KOPT-K1 (cell line): ENCODE measurements around the gene PRSS8.

Experiments
- H3K27ac ChIP-seq: fragments of 200-600 bp; sonication (generic); 2 replicates; pipeline ENCODE4 v1.5.1; 2016; ENCODE audit warnings: antibody characterized with exemption, mild to moderate bottlenecking, low read depth, low read length; ENCODE audit not compliant: poor library complexity, severe bottlenecking
- H3K36me3 ChIP-seq: fragments of 200-600 bp; sonication (generic); 2 replicates; pipeline ENCODE4 v1.5.1; 2017; ENCODE audit warnings: antibody characterized with exemption, mild to moderate bottlenecking, low read length, moderate library complexity; ENCODE audit not compliant: insufficient read depth
- H3K9me3 ChIP-seq: fragments of 200-600 bp; sonication (generic); 2 replicates; pipeline ENCODE4 v1.5.1; 2017; ENCODE audit warnings: antibody characterized with exemption, low read length, mild to moderate bottlenecking; ENCODE audit not compliant: insufficient read depth, poor library complexity, severe bottlenecking

The PRSS8 gene

GRCh38 chr16:31086629-31086906, 49.0 kb downstream of the PRSS8 start:
- Histone ChIP-seq H3K36me3 (peaks cover 95% of the 10 kb centered on the region), H3K9me3 (no peaks in the 10 kb centered on the region), H3K27ac (no peak overlapping the region)

- no peak overlapping the region for H3K27ac ChIP-seq
- no peaks in the 10 kb centered on the region for H3K9me3 ChIP-seq
- peaks cover 95% of the 10 kb centered on the region for H3K36me3 ChIP-seq
These were observed 49.5 kb downstream of the PRSS8 start for GRCh38 chr16:31085873-31086628.

GRCh38 chr16:31085411-31085810, 50.1 kb downstream of the PRSS8 start:
- no peaks in the 10 kb centered on the region for H3K9me3 ChIP-seq
- no peak overlapping the region for H3K27ac ChIP-seq
- peaks cover 95% of the 10 kb centered on the region for H3K36me3 ChIP-seq

GRCh38 chr16:31084584-31085302, 50.8 kb downstream of the PRSS8 start:
- H3K36me3 ChIP-seq = peaks cover 95% of the 10 kb centered on the region

GRCh38 chr16:31083981-31084380, 51.5 kb downstream of the PRSS8 start:
- H3K9me3 ChIP-seq = no peaks in the 10 kb centered on the region
- H3K27ac ChIP-seq = no peak overlapping the region
- H3K36me3 ChIP-seq = peaks cover 98% of the 10 kb centered on the region

More at GRCh38 chr16:31084584-31085302, 50.8 kb downstream of the PRSS8 start:
- no peaks in the 10 kb centered on the region for H3K9me3 ChIP-seq
- no peak overlapping the region for H3K27ac ChIP-seq

- no peak overlapping the region for H3K27ac ChIP-seq
- no peaks in the 10 kb centered on the region for H3K9me3 ChIP-seq
- H3K36me3 ChIP-seq = peaks cover 98% of the 10 kb centered on the region
These were observed 52.0 kb downstream of the PRSS8 start for GRCh38 chr16:31083556-31083955.

GRCh38 chr16:31083081-31083480, 52.4 kb downstream of the PRSS8 start:
- Histone ChIP-seq H3K36me3 (peaks cover 98% of the 10 kb centered on the region), H3K9me3 (no peaks in the 10 kb centered on the region), H3K27ac (no peak overlapping the region)

GRCh38 chr16:31082368-31083045, 53.0 kb downstream of the PRSS8 start:
- Histone ChIP-seq H3K9me3 (no peaks in the 10 kb centered on the region), H3K36me3 (peaks cover 98% of the 10 kb centered on the region), H3K27ac (no peak overlapping the region)
